HG03045 (cell line): Measurements from ENCODE around the gene CYP4F11.
"Not testable (repeated sequence)": the region's sequence is repeated elsewhere in the genome, so short reads cannot be mapped to it uniquely, and the experiment has no call there.

Experiments used
- ATAC-seq: cut with Tn5 transposase; IDR thresholded peaks from one replicate; pipeline ENCODE4 v1.9.1; 2021; ENCODE audit warnings: mild to moderate bottlenecking, moderate library complexity; ENCODE audit not compliant: unreplicated experiment

Gene CYP4F11

GRCh38 chr19:15926484-15926883 is 7.8 kb downstream of the CYP4F11 start:
- no peak for ATAC-seq

DNA sequence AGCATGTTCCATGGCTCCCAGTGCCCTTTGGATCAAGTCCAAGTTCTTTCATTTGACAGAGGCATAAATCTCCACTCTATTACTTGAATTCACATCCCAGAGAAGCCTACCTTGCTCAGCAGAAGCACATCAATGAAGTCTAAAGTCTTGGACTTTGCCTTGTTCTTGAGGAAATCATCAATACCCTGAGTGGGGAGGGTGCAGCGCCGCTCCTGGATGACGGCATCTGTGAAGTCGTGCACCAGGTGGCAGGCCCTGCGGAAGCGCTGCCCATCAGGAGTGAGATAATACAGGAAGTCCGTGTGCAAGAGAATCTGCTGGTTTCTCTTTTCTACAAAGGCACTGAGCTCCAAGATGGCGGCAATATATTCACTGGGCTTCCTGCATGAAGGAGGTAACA is 10.6 kb downstream of the CYP4F11 start:
- no peak for ATAC-seq

DNA sequence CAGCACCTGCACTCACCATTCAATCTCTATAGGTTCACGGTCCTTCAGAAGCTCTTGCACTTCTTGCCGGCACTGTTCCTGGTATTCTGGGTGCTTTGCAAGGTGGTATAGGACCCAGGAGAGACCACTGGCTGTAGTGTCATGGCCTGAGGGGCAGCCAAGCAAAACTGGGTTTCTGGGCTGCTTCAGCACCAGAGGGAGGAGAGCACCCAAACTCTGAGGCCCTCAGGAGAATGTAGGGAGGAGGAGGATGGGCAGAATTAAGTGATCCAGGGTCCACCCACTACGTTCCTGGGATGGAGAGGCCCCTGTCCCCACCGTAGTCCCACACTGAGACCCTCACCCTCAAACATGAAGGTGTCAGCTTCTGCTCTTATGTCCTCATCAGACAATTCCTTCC is 12.3 kb downstream of the CYP4F11 start:
- no peak for ATAC-seq

GRCh38 chr19:15919243-15919642 is 15.1 kb downstream of the CYP4F11 start:
- ATAC-seq: no peak

DNA sequence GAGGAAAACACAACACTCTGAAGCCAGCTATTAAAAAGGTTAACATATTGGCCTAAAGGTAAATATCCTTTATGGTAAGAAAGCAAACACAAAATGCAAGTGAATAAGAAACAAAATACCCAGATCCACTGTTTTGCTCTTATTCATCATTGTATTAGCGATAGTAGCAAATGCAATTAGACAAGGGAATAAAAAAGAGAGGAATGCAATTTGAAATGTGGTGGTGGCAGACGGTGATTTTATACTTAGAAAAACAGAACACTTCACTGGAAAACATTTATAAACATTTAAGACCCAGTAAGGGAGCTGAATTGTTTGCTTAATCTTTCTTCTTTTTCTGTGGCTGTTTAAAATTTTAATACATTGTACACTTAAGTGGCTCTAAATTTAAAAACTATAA is 19.2 kb downstream of the CYP4F11 start:
- ATAC-seq: no peak

DNA sequence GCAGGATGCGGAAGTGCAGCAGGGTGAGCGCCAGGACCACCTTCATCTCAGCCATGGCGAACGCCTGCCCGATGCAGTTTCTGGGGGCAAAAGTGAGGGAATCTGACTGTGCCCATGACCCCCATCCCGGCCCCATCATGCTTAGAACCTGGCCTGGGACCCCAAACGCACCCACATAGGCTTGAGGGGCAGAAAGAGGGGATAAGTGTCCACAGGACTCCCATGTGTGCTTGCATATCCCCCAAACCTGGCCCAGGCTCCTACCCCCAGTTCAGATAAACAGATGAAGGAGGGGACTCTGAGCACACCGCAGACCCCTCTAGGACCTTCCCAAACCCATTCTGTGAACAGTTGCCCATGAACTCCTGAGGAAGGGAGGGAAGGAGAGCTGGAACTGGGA is 20.5 kb downstream of the CYP4F11 start:
- ATAC-seq: no peak

DNA sequence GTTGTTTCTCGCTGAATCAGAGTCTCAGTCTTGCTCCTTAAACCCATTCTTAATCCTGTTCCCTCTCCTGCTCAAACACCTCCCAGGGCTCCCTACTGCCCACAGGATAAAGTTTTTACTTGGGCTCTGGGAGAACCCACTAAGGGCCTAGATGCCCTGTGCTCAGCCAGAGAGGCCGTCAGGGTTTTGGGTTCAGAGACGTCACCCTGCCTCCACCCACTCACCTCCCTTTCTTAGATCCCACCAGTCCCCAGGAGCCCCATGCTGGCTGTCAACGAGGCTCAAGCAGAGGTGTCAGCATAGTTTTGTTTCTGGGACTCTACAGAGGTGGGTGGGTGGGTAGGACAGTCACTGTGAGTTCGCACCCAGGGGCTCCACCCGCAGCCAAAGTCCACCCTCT is 20.9 kb downstream of the CYP4F11 start:
- no peak for ATAC-seq

DNA sequence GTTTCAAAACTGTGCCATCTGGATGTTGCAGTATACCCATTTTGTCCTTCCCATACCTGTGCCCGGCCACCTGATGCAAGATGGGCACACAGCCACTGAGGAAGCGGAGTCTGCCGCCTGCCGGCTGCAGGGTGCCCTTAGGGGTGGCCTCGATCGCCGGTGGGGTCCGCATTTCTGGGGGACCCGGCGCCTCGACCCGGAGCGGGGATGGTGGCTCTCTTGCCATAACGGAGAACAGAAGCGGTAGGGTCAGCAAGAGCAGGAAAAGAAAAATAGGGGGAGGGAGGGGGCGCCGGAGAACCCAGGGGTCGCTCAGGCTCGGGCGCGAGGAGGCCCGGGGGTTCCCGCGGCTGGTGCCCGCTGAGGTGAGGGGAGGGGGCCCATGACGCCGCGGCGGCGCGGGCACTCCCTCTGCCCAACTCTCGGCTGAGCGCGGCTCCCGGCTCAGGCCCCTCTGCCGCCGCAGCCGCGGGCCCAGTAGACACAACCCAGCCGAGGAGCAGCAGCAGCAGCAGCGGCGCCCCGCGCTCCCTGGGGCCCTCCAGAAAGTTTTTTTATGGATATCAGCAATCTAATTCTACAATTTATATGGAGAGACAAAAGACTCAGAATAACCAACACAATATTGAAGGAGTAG is 22.6 kb downstream of the CYP4F11 start:
- no peak for ATAC-seq

DNA sequence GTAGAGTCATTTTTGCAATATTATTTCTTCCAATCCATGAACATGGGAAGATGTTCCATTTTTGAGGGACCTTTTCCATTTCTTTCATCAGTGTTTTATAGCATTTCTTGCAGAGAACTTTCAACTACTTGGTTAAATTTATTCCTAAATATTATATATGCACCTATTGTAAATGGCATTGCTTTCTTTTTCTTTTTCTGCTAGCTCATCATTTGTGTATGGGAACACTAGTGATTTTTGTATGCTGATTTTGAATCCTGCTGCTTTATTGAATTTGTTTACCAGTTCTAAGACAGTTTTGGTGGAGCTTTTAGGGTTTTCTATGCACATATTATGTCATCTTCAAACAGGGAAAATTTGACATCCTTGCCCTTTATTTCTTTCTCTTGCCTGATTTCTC is 29.3 kb downstream of the CYP4F11 start:
- no peak for ATAC-seq

- not testable (repeated sequence) for ATAC-seq
Observed at GRCh38 chr19:15902898-15903297, 31.4 kb downstream of the CYP4F11 start.

DNA sequence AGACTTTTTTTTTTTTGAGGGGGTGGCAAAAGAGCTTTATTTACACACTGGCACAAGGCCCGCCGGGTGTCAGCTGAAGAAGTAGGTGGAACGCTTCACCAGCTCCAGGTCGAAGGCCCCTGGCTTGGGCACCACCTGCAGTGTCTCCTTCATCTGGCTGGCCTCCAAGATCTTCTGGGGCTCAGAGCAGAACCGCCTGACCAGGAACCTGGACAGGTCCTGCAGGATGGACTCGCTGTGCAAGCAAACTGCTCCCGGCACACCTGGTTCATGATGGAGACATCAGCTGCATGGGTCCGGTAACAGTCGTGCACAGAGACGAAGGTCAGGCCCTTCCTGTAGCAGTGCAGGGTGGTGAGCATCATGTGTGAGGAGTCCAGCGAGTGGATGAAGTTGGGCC is 32.1 kb downstream of the CYP4F11 start:
- no peak for ATAC-seq

DNA sequence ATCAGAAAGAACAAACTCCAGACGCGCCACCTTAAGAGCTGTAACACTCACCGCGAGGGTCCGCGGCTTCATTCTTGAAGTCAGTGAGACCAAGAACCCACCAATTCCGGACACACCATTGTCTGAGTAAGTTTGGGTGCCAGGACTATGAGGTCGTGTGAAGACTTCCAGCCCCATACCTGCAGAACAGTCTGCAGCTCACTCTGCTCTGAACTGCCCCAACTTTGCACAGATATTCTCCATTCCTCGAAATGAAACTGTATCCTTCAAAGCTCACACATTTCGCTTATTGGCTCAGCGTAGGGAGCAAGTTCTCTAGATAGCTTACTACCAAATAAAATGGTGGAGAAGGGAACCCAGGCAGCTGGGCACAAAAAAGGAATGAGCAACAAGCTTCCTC is 33.8 kb downstream of the CYP4F11 start:
- no peak for ATAC-seq

DNA sequence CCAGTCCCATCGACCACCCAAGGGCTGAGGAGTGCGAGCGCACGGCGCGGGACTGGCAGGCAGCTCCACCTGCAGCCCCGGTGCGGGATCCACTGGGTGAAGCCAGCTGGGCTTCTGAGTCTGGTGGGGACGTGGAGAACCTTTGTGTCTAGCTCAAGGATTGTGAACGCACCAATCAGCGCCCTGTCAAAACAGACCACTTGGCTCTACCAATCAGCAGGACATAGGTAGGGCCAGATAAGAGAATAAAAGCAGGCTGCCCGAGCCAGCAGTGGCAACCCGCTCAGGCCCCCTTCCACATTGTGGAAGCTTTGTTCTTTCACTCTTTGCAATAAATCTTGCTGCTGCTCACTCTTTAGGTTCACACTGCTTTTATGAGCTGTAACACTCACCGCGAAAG is 34.3 kb downstream of the CYP4F11 start:
- not testable (repeated sequence) for ATAC-seq

GRCh38 chr19:15899561-15899960 is 34.8 kb downstream of the CYP4F11 start:
- not testable (repeated sequence) for ATAC-seq

- no peak for ATAC-seq
Observed at GRCh38 chr19:15897738-15898276, 36.5 kb downstream of the CYP4F11 start, which contains the start of gene CYP4F2. Gene CYP4F2, minus strand, starts transcription at chr19:15898074. Its CDS starts 463 bp downstream, at chr19:15897611.

DNA sequence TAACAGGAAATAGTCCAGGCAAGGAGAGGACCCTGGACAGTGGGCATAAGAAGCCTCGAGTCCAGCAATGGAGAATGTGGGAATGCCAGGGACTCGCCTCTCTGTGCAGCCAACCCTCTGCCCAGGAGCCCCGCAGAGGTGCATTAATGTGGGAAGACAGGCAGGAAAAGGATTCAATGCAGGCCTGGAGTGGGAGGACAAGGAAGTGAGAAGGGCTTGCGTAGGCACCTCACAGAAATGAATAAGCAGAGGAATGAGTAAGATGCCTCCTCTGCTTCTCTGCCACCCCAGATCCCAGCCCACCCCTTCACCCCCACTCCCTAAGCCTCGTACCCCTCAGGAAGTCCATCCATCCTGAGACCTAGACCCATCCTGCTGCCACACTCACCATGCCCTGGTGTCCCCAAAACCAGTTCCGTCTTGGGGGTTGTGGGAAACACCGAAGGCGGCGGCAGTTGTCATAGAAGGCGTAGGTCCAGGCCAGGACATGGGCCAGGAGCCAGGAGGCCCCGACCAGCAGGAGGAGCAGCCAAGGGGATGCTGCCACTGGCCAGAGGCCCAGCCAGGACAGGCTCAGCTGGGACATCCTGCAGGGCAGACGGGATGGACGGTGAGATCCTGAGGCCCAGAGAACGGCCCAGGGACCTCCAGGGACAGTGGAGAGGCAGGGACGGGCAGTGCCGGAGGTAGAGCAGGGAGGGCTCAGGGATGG is 37.1 kb downstream of the CYP4F11 start:
- ATAC-seq: no peak

GRCh38 chr19:15895876-15896430 is 38.4 kb downstream of the CYP4F11 start:
- no peak for ATAC-seq

DNA sequence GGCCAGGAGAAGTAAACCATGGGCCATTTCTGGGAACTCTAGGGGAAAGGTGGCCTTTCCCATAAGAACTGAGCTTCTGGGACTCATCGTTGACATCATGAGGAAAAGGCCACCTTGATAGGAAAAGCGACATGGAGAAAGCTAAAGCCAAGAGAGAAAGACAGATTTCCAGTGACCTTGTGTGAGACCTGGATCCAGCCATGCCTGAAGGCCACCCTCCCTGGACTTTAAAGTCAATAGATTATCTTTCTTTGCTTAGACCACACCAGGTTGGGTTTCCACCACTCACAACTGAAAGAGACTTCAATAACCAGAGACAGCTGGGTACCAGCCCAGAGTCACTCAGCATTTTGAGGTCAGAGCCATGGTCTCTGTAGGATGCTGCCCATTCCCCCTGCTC is 40.0 kb downstream of the CYP4F11 start:
- no peak for ATAC-seq

GRCh38 chr19:15893477-15893876 is 40.9 kb downstream of the CYP4F11 start:
- ATAC-seq: no peak

GRCh38 chr19:15892012-15892411 is 42.3 kb downstream of the CYP4F11 start:
- no peak for ATAC-seq

GRCh38 chr19:15891434-15891833 is 42.9 kb downstream of the CYP4F11 start:
- no peak for ATAC-seq

DNA sequence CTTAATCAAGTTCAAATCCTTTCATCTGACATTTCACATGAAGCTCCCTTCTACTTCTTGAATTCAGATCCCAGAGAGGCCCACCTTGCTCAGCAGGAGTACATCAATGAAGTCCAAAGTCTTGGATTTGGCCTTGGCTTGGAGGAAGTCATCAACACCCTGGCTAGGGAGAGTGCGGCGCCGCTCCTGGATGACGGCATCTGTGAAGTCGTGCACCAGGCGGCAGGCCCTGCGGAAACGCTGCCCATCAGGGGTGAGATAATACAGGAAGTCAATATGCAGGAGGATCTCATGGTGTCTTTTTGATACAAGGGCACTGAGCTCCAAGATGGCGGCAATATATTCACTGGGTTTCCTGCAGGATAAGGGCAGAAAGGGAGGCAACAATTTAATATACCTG is 45.0 kb downstream of the CYP4F11 start:
- not testable (repeated sequence) for ATAC-seq
